Mesendoderm (in vitro differentiated cells): ENCODE data around the gene ATP5F1D.

Experiments used
- DNase-seq: peaks from one replicate; pipeline ENCODE4 v3.0.0; 2013
- H2AK5ac ChIP-seq: 2 replicates; pipeline ENCODE4 v1.6.1; 2013; ENCODE audit warnings: low read length, inconsistent platforms
- H2BK120ac ChIP-seq: 2 replicates; pipeline ENCODE4 v1.6.1; 2013; ENCODE audit warnings: low read depth, mild to moderate bottlenecking, low read length, moderate library complexity, mixed read lengths
- H2BK15ac ChIP-seq: replicated peaks from 2 replicates; pipeline ENCODE4 v1.6.1; 2013; ENCODE audit warnings: low read depth, mild to moderate bottlenecking, moderate library complexity
- H2BK5ac ChIP-seq: 2 replicates; pipeline ENCODE4 v1.6.1; 2013; ENCODE audit warnings: low read length, inconsistent platforms
- H3K18ac ChIP-seq: 2 replicates; pipeline ENCODE4 v1.6.1; 2013; ENCODE audit warnings: mild to moderate bottlenecking, low read length, mixed read lengths
- H3K23ac ChIP-seq: one replicate; pipeline ENCODE4 v1.6.1; 2013; ENCODE audit warnings: low read length
- H3K27ac ChIP-seq: 2 replicates; pipeline ENCODE4 v1.5.1; 2013; ENCODE audit warnings: low read depth, mild to moderate bottlenecking, inconsistent platforms, low read length, moderate library complexity
- H3K27me3 ChIP-seq: 2 replicates; pipeline ENCODE4 v1.6.1; 2013; ENCODE audit warnings: low read length, control low read depth, mild to moderate bottlenecking, inconsistent platforms; ENCODE audit not compliant: insufficient read depth, poor library complexity
- H3K36me3 ChIP-seq: 2 replicates; pipeline ENCODE4 v1.6.1; 2013; ENCODE audit warnings: low read length, inconsistent platforms; ENCODE audit not compliant: control insufficient read depth, insufficient read depth
- H3K4ac ChIP-seq: one replicate; pipeline ENCODE4 v1.6.1; 2013; ENCODE audit warnings: low read depth, mild to moderate bottlenecking, low read length, moderate library complexity
- H3K4me1 ChIP-seq: 2 replicates; pipeline ENCODE4 v1.6.1; 2013; ENCODE audit warnings: low read depth, low read length, inconsistent platforms; ENCODE audit not compliant: control insufficient read depth
- H3K4me2 ChIP-seq: 2 replicates; pipeline ENCODE4 v1.6.1; 2013; ENCODE audit warnings: low read length
- H3K4me3 ChIP-seq: 2 replicates; pipeline ENCODE4 v1.5.1; 2013; ENCODE audit warnings: mild to moderate bottlenecking, low read length
- H3K56ac ChIP-seq: one replicate; pipeline ENCODE4 v1.6.1; 2013; ENCODE audit warnings: low read length
- H3K79me1 ChIP-seq: 2 replicates; pipeline ENCODE4 v1.6.1; 2013; ENCODE audit warnings: low read length, inconsistent platforms
- H3K79me2 ChIP-seq: 2 replicates; pipeline ENCODE4 v1.6.1; 2013; ENCODE audit warnings: mild to moderate bottlenecking, low read length; ENCODE audit not compliant: control insufficient read depth, insufficient read depth
- H3K9ac ChIP-seq: 2 replicates; pipeline ENCODE4 v1.6.1; 2013; ENCODE audit warnings: low read length, inconsistent platforms
- H4K5ac ChIP-seq: one replicate; pipeline ENCODE4 v1.6.1; 2013; ENCODE audit warnings: low read length
- H4K8ac ChIP-seq: one replicate; pipeline ENCODE4 v1.6.1; 2013; ENCODE audit warnings: low read depth, mild to moderate bottlenecking, control low read depth, low read length, moderate library complexity
- WGBS: extraction: QIAGEN DNeasy Blood & Tissue Kit; methylation state at CpG from one replicate; pipeline ENCODE4 v1.1.7; 2013; ENCODE audit warnings: low lambda C conversion rate, missing lambda C conversion rate; ENCODE audit not compliant: insufficient coverage; ENCODE audit errors: extremely low coverage; 5-methylcytosine and 5-hydroxymethylcytosine counted together

ATP5F1D gene

GRCh38 chr19:1277061-1277460, 35.5 kb downstream of the ATP5F1D start:
- Histone ChIP-seq H3K27ac (no peak overlapping the region), H4K5ac (no peak overlapping the region), H4K8ac (no peak overlapping the region), H3K23ac (no peak overlapping the region), H3K18ac (no peak overlapping the region), H2BK120ac (no peak overlapping the region), H3K56ac (peak overlapping the region; percentile 91), H2BK5ac (no peak overlapping the region), H3K36me3 (peaks cover 7% of the 10 kb centered on the region), H3K4me3 (no peak overlapping the region), H3K4ac (no peak overlapping the region), H3K9ac (no peak overlapping the region), H3K4me1 (no peaks in the 10 kb centered on the region), H2BK15ac (no peak overlapping the region), H3K79me1 (peaks cover 9% of the 10 kb centered on the region), H3K4me2 (no peak overlapping the region), H3K27me3 (no peaks in the 10 kb centered on the region), H2AK5ac (no peak overlapping the region), H3K79me2 (peaks cover 18% of the 10 kb centered on the region)
- no peak for DNase-seq
- no CpG with 5 or more reads among the region's 15 CpGs for WGBS

- no peak overlapping the region for H3K23ac ChIP-seq
- H3K18ac ChIP-seq = no peak overlapping the region
- H4K5ac ChIP-seq = no peak overlapping the region
- H3K4me1 ChIP-seq = no peaks in the 10 kb centered on the region
- H3K79me2 ChIP-seq = peaks cover 10% of the 10 kb centered on the region
- no peak overlapping the region for H3K4ac ChIP-seq
- H3K27me3 ChIP-seq = no peaks in the 10 kb centered on the region
- H3K36me3 ChIP-seq = peaks cover 3% of the 10 kb centered on the region
- no peak overlapping the region for H2BK15ac ChIP-seq
- no peak overlapping the region for H3K4me3 ChIP-seq
- H3K4me2 ChIP-seq = no peak overlapping the region
- no peak overlapping the region for H3K9ac ChIP-seq
- H2BK5ac ChIP-seq = no peak overlapping the region
- no peak overlapping the region for H2BK120ac ChIP-seq
- no peak for DNase-seq
- H3K79me1 ChIP-seq = peaks cover 5% of the 10 kb centered on the region
- WGBS = no CpG with 5 or more reads among the region's 12 CpGs
- no peak overlapping the region for H3K27ac ChIP-seq
- H4K8ac ChIP-seq = no peak overlapping the region
- H3K56ac ChIP-seq = no peak overlapping the region
- H2AK5ac ChIP-seq = no peak overlapping the region
Measured at GRCh38 chr19:1278074-1278473, 36.5 kb downstream of the ATP5F1D start.

GRCh38 chr19:1278713-1279660, 37.4 kb downstream of the ATP5F1D start:
- Histone ChIP-seq H2AK5ac (no peak overlapping the region), H3K4me1 (no peaks in the 10 kb centered on the region), H3K27ac (no peak overlapping the region), H2BK5ac (no peak overlapping the region), H3K4me3 (no peak overlapping the region), H3K79me1 (peaks cover 5% of the 10 kb centered on the region), H2BK15ac (no peak overlapping the region), H3K4ac (no peak overlapping the region), H3K56ac (no peak overlapping the region), H3K4me2 (no peak overlapping the region), H3K18ac (no peak overlapping the region), H3K23ac (no peak overlapping the region), H3K79me2 (peaks cover 7% of the 10 kb centered on the region), H3K36me3 (peaks cover 3% of the 10 kb centered on the region), H2BK120ac (no peak overlapping the region), H4K8ac (no peak overlapping the region), H3K9ac (no peak overlapping the region), H3K27me3 (no peaks in the 10 kb centered on the region), H4K5ac (no peak overlapping the region)
- WGBS = no CpG with 5 or more reads among the region's 25 CpGs
- DNase-seq = no peak

GRCh38 chr19:1279782-1280341, 38.3 kb downstream of the ATP5F1D start:
- H3K4ac ChIP-seq = no peak overlapping the region
- H3K9ac ChIP-seq = no peak overlapping the region
- H3K79me2 ChIP-seq = peaks cover 7% of the 10 kb centered on the region
- H3K27ac ChIP-seq = no peak overlapping the region
- H3K56ac ChIP-seq = no peak overlapping the region
- H4K5ac ChIP-seq = no peak overlapping the region
- no peak overlapping the region for H3K4me3 ChIP-seq
- no peak overlapping the region for H3K23ac ChIP-seq
- peaks cover 3% of the 10 kb centered on the region for H3K36me3 ChIP-seq
- H2BK5ac ChIP-seq = no peak overlapping the region
- H3K79me1 ChIP-seq = peaks cover 5% of the 10 kb centered on the region
- H4K8ac ChIP-seq = no peak overlapping the region
- no peak overlapping the region for H3K4me2 ChIP-seq
- WGBS = no CpG with 5 or more reads among the region's 10 CpGs
- H3K18ac ChIP-seq = no peak overlapping the region
- H2BK15ac ChIP-seq = no peak overlapping the region
- peak; percentile 85 for DNase-seq
- H2BK120ac ChIP-seq = no peak overlapping the region
- no peaks in the 10 kb centered on the region for H3K27me3 ChIP-seq
- H3K4me1 ChIP-seq = no peaks in the 10 kb centered on the region
- H2AK5ac ChIP-seq = no peak overlapping the region

- Histone ChIP-seq H3K27me3 (no peaks in the 10 kb centered on the region), H3K79me1 (peaks cover 5% of the 10 kb centered on the region), H3K56ac (no peak overlapping the region), H4K5ac (no peak overlapping the region), H2BK15ac (no peak overlapping the region), H2BK120ac (no peak overlapping the region), H3K4me1 (no peaks in the 10 kb centered on the region), H2BK5ac (no peak overlapping the region), H3K18ac (no peak overlapping the region), H3K9ac (no peak overlapping the region), H3K4me3 (no peak overlapping the region), H3K23ac (no peak overlapping the region), H3K36me3 (peaks cover 3% of the 10 kb centered on the region), H3K27ac (no peak overlapping the region), H3K79me2 (peaks cover 7% of the 10 kb centered on the region), H3K4ac (no peak overlapping the region), H2AK5ac (no peak overlapping the region), H4K8ac (no peak overlapping the region), H3K4me2 (no peak overlapping the region)
- WGBS = no CpG with 5 or more reads among the region's 53 CpGs
- DNase-seq = no peak
Measured at GRCh38 chr19:1280636-1281568, 39.4 kb downstream of the ATP5F1D start.
